Measurements from ENCODE around the gene MRPS16. TPM values are rescaled to one million over a fixed set of nuclear protein-coding genes. Genes with fewer than 3 reads are reported as not detected.
A peak's percentile ranks its signal among the peaks of the same experiment; 100 is the strongest.

Gene MRPS16
- total RNA-seq, result 10 to 100 TPM; 39.8 to 62.6 TPM

- no peak for TF ChIP-seq CTCF (IDR thresholded peaks at IDR 0.05)
- H3K4me1 ChIP-seq, result peaks cover 0 to 25% of the 10 kb centered on the region in 2 donors
- DNase-seq (ENCODE audit: low spot score), result peak; percentile 96
- peaks cover 20% of the 10 kb centered on the region for H3K36me3 ChIP-seq
- no peaks in the 10 kb centered on the region for H3K27me3 ChIP-seq
- peak within 1 kb of the TSS; percentile 91 to 96 for H3K27ac ChIP-seq
- no peaks in the 10 kb centered on the region for H3K9me3 ChIP-seq
- peak within 1 kb of the TSS; percentile 71 to 97 for H3K4me3 ChIP-seq
Measured at GRCh38 chr10:73252445-73253224, at the start of gene MRPS16. Gene MRPS16, minus strand, starts transcription at chr10:73252644. Its CDS starts 162 bp downstream, at chr10:73252482.

- Histone ChIP-seq H3K27me3 (no peaks in the 10 kb centered on the region), H3K4me3 (no peak overlapping the region), H3K4me1 (no peaks in the 10 kb centered on the region), H3K36me3 (no peaks in the 10 kb centered on the region), H3K9me3 (no peaks in the 10 kb centered on the region), H3K27ac (no peak overlapping the region)
- DNase-seq (ENCODE audit: low spot score), result no peak
- TF ChIP-seq CTCF (IDR thresholded peaks at IDR 0.05), result no peak
Measured at GRCh38 chr10:73296946-73297345, 44.5 kb upstream of the MRPS16 start.

GRCh38 chr10:73293461-73293860 lies 41.0 kb upstream of the MRPS16 start:
- no peak for TF ChIP-seq CTCF (IDR thresholded peaks at IDR 0.05)
- H3K4me3 ChIP-seq, result no peak overlapping the region
- no peaks in the 10 kb centered on the region for H3K27me3 ChIP-seq
- H3K9me3 ChIP-seq, result peaks cover 0 to 4% of the 10 kb centered on the region in 2 donors
- H3K4me1 ChIP-seq, result no peaks in the 10 kb centered on the region
- H3K36me3 ChIP-seq, result no peaks in the 10 kb centered on the region
- no peak overlapping the region for H3K27ac ChIP-seq
- no peak for DNase-seq (ENCODE audit: low spot score)

GRCh38 chr10:73289958-73290357 lies 37.5 kb upstream of the MRPS16 start:
- no peak for TF ChIP-seq CTCF (IDR thresholded peaks at IDR 0.05)
- no peak overlapping the region for H3K4me3 ChIP-seq
- peaks cover 0 to 4% of the 10 kb centered on the region in 2 donors for H3K9me3 ChIP-seq
- no peaks in the 10 kb centered on the region for H3K36me3 ChIP-seq
- H3K4me1 ChIP-seq, result no peaks in the 10 kb centered on the region
- no peak for DNase-seq (ENCODE audit: low spot score)
- H3K27ac ChIP-seq, result no peak overlapping the region
- H3K27me3 ChIP-seq, result no peaks in the 10 kb centered on the region

GRCh38 chr10:73287441-73287840 lies 35.0 kb upstream of the MRPS16 start:
- Histone ChIP-seq H3K4me3 (no peak overlapping the region), H3K27ac (no peak overlapping the region), H3K4me1 (no peaks in the 10 kb centered on the region), H3K36me3 (no peaks in the 10 kb centered on the region), H3K27me3 (no peaks in the 10 kb centered on the region), H3K9me3 (peaks cover 0 to 4% of the 10 kb centered on the region in 2 donors)
- DNase-seq (ENCODE audit: low spot score), result no peak
- no peak for TF ChIP-seq CTCF (IDR thresholded peaks at IDR 0.05)

GRCh38 chr10:73281097-73281496 lies 28.7 kb upstream of the MRPS16 start:
- H3K4me3 ChIP-seq, result no peak overlapping the region
- DNase-seq (ENCODE audit: low spot score), result no peak
- no peaks in the 10 kb centered on the region for H3K4me1 ChIP-seq
- H3K9me3 ChIP-seq, result no peaks in the 10 kb centered on the region
- H3K27me3 ChIP-seq, result no peaks in the 10 kb centered on the region
- H3K36me3 ChIP-seq, result no peaks in the 10 kb centered on the region
- H3K27ac ChIP-seq, result no peak overlapping the region
- TF ChIP-seq CTCF (IDR thresholded peaks at IDR 0.05), result no peak
